HG02623 (cell line): ENCODE results near the gene SNTG2.
A peak's percentile ranks its signal among the peaks of the same experiment; 100 is the strongest.

Experiments used
- ATAC-seq: cut with Tn5 transposase; IDR thresholded peaks from one replicate; pipeline ENCODE4 v1.9.1; 2021; ENCODE audit warnings: moderate library complexity; ENCODE audit not compliant: unreplicated experiment

SNTG2 gene

GRCh38 chr2:987789-988188 is 37.1 kb downstream of the SNTG2 start:
- ATAC-seq: no peak

DNA sequence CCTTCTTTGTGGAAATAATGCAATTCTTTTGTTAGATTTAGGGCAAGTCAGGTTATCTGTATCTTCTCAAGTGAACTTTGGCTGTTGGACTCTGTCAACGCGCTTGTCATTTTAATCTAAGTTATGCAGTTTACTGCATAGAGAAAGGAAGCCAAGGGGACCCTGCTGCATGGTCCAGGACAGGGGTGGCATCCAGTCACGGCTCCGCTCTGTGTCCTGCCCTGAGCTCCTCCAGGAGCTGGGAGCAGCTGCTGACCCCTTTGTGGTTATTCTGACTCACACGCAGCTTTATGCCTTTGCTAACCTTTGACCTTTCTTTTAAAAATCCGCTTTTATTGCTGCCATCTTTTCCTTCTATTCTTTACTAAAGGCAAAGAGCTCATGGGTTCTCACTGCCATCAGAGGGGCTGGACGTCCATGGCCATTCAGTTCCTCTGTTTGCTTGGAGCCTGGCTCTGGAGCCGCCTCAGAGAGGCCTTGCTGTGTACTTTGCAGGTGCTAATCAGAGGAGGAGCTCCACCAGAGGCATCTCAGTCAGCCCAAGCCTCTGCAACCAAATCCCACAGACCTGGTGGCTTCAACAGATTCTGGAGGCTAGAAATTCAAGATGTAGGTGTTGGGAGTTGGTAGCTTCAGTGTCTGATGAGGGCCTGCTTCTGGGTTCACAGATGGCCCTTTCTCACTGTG is 39.3 kb downstream of the SNTG2 start:
- no peak for ATAC-seq

- ATAC-seq: no peak
These were observed 40.3 kb downstream of the SNTG2 start for GRCh38 chr2:990970-991369.

DNA sequence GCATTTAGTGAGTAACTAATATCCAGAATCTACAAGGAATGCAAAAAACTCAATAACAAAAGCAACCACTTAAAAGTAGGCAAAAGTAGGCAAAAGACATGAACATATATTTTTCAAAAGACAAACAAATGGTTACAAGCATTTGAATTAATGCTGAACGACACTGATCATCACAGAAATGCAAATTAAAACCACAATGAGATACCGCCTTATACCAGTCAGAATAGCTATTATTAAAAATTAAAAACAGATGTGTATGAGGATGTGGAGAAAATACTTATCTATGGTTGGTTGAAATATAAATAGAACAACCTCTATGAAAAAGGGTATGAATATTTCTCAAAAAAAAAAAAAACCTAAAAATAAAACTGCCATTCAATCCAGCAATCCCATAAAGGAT is 51.7 kb downstream of the SNTG2 start:
- ATAC-seq: no peak

GRCh38 chr2:1004398-1004797 is 53.7 kb downstream of the SNTG2 start:
- no peak for ATAC-seq

- no peak for ATAC-seq
These were observed 59.8 kb downstream of the SNTG2 start for GRCh38 chr2:1010415-1010930.

DNA sequence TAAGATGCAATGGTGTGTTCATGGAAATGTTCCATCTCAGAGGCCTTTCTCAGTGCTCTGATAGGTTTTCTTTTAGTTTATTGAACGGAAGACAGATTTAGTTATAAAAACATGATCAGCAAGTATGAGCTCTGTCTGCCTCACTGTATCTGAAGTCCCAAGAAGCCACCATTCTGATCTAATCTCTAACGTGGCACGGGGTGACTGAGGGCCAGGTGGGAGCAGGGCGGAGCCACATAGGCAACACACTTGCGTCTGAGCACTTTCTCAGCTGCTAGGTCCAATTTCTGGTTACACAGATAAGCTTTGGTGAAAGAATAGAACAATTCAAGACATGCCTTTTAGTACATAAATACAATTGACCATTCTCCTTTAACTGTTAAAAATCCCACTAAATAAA is 60.4 kb downstream of the SNTG2 start:
- no peak for ATAC-seq

- ATAC-seq: no peak
These were observed 61.3 kb downstream of the SNTG2 start for GRCh38 chr2:1011985-1012384.

DNA sequence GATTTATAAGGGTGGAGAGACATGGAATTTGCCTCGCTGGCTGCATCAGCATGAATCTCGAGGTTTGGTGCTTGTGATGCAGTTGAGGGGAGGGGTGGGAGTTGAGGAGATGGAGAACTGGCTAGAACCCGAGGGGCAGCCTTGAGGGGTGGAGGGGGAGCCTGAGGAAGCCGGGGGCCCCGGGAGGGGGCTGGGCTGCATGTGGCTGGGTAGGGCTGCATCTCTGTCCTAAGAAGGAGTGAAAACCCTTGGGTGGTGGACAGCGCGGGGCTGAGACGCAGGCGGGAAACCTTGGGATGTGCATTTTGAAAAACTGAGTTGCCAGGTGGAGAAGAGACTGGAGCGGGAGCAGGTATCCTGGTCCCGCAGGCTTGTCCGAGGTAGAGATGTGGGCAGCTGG is 64.2 kb downstream of the SNTG2 start:
- ATAC-seq: no peak

- ATAC-seq: no peak
These were observed 65.9 kb downstream of the SNTG2 start for GRCh38 chr2:1016500-1016899.

- no peak for ATAC-seq
These were observed 67.2 kb downstream of the SNTG2 start for GRCh38 chr2:1017827-1018226.

DNA sequence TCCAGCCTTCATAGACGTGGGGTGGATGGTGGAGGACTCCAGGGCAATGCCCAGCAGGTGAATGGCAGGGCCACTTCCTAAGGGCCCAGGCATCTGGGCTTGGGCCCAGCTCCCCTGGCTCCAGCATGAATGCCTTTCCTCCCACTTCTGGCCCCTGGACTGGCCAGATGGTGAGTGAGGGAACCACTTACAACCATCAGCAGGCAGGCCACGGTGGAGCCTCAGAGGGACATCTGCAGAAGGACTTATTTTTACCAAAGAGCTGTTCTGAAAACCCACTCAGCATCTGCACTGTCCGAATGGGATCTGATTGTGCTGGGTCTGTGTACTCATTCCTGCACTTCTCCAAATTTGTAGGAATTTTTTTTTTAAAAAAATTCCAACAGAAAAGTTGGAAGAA is 69.6 kb downstream of the SNTG2 start:
- ATAC-seq: no peak

DNA sequence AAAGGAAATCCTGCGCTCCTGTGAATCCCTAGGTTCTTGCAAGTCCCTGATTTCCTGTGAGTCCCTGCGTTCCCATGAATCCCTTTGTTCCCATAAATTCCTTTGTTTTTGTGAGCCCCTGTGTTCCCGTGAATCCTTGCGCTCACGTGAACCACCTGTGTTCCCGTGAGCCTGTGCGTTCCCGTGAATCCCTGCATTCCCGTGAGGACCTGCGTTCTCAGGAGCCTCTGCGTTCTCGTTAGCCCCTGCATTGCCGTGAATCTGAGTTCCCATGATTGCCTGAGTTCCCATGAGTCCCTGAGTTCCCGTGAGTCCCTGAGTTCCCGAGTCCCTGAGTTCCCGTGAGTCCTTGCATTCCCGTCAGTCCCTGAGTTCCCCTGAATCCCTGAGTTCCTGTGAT is 71.5 kb downstream of the SNTG2 start:
- ATAC-seq: no peak

DNA sequence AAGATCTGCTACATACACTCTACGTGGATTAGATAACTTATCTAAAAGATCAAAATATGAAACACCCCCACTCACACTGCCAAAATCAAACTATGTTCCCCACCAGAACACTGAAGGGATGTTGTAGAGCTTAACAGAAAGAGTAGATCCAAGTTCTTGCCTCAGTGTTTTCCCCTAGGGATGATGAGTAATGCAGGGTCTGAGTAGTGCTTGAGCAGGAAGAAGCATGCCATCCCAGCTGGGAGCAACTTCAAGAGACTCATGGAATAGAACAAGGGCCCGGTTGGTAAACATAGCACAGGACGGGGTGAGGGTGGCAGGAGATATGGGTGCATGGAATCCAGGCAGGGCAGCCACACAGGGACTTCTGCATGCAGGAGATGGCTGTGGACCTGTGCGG is 74.3 kb downstream of the SNTG2 start:
- ATAC-seq: no peak

- ATAC-seq: no peak
These were observed 75.5 kb downstream of the SNTG2 start for GRCh38 chr2:1026141-1026540.

GRCh38 chr2:1028831-1029230 is 78.2 kb downstream of the SNTG2 start:
- ATAC-seq: no peak

GRCh38 chr2:1032030-1032429 is 81.4 kb downstream of the SNTG2 start:
- no peak for ATAC-seq

GRCh38 chr2:1033069-1033468 is 82.4 kb downstream of the SNTG2 start:
- ATAC-seq: no peak

DNA sequence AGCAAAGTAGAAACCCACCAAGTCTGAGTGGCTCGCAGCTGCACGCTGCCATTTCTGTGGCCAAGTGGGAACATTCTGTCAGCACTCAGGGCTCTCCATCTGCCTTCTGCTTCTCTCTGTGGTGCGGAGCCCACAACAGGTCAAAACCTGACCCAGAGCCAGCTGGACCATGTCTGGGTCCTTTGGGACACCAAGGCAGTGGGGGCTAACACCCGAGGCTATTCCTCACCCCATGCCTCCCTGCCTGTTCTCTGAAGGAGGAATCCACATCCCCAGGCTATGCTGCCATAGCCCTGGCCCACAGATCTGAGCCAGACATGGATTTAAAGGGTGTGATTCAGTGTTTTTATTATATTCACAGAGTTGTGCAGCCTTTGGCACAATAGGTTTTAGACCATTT is 86.4 kb downstream of the SNTG2 start:
- no peak for ATAC-seq

- no peak for ATAC-seq
These were observed 88.9 kb downstream of the SNTG2 start for GRCh38 chr2:1039549-1039948.

DNA sequence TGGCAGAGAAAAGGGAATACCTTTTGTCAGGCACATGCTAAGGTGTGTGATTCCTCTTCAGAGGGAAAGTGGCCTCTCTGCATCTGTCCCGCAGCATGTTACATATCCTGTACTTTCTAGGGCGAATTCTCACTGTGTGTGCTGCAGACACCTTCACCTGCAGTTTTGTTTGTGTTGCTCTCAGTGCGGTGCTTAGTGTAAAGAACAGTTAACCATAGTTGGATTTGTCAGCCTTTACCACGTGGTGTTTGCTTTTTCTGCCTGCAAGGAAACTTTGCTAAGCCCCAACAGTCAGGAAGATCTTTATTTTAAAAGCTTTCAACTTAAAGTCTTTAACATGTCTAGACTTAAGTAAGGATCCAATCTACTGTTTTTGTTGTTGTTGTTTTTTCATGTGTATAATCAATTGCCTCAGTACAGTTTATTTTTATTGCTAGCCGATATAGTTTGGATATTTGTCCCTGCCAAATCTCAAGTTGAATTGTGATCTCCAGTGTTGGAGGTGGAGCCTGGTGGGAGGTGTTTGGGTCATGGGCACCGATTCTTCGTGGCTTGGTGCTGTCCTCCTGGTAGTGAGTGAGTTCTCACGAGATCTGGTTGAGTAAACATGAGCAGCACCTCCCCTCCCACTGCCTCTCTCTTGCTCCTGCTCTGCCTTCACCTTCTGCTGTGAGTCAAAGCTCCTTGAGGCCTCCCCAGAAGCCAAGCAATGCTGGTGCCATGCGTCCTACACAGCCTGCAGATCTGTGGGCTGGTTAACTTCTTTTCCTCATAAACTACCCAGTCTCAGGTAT is 90.6 kb downstream of the SNTG2 start:
- ATAC-seq: no peak

DNA sequence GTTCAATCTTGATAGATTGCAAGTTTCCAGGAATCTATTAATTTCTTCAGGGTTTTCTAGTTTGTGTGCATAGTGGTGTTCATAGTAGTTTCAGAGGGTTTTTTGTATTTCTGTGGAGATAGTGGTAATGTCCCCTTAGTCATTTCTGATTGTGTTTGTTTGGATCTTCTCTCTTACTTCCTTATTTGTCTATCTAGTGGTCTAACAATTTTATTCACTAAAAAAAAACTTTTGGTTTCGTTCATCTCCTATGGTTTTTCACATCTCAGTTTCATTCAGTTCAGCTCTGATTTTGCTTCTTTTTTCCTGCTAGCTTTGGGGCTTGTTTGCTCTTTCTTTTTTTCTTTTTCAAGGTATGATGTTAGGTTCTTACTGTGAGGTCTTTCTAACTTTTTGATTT is 94.5 kb downstream of the SNTG2 start:
- ATAC-seq: peak; percentile 72
